Thymus (tissue), 11 donors: ENCODE measurements around the gene ARHGAP6. TPM values are rescaled to one million over a fixed set of nuclear protein-coding genes. Genes with fewer than 3 reads are reported as not detected.

Experiments
- DNase-seq, 9 donors: peaks; one replicate each; pipeline ENCODE4 v3.0.0-alpha.2; 2013; ENCODE audit warnings: low spot score in 9 of 9, low read depth in 6 of 9, missing footprints in 1 of 9
- H3K27ac ChIP-seq, 2 donors: one replicate each; pipeline ENCODE4 v1.5.1; 2013; ENCODE audit warnings: control low read depth in 1 of 2, low read depth in 1 of 2, low read length in 1 of 2, mild to moderate bottlenecking in 1 of 2, moderate library complexity in 1 of 2
- H3K27me3 ChIP-seq, 2 donors: one replicate each; pipeline ENCODE4 v1.5.1; 2013; ENCODE audit warnings: low read length in 1 of 2; ENCODE audit not compliant: control insufficient read depth in 2 of 2, insufficient read depth in 1 of 2
- H3K36me3 ChIP-seq, 2 donors: one replicate each; pipeline ENCODE4 v1.5.1; 2013; ENCODE audit warnings: low read length in 1 of 2, mild to moderate bottlenecking in 1 of 2, moderate library complexity in 1 of 2; ENCODE audit not compliant: control insufficient read depth in 2 of 2, insufficient read depth in 2 of 2
- H3K4me1 ChIP-seq, 2 donors: one replicate each; pipeline ENCODE4 v1.5.1; 2013; ENCODE audit warnings: low read length in 2 of 2; ENCODE audit not compliant: control insufficient read depth in 2 of 2, insufficient read depth in 2 of 2
- H3K4me3 ChIP-seq, 2 donors: one replicate each; pipeline ENCODE4 v1.5.1; 2013; ENCODE audit warnings: low read length in 2 of 2, control low read depth in 1 of 2, mild to moderate bottlenecking in 1 of 2
- H3K9me3 ChIP-seq, 2 donors: one replicate each; pipeline ENCODE4 v1.5.1; 2013; ENCODE audit warnings: low read length in 1 of 2, mild to moderate bottlenecking in 1 of 2; ENCODE audit not compliant: control insufficient read depth in 2 of 2, insufficient read depth in 1 of 2
- WGBS: extraction: QIAGEN DNeasy Blood & Tissue Kit; methylation state at CpG from one replicate; pipeline ENCODE4 v1.1.7; 2013; 5-methylcytosine and 5-hydroxymethylcytosine counted together
- polyA plus RNA-seq: library from polyadenylated mRNA; stranded (reverse); fragments of 200-250 nt; gene quantifications from one replicate; pipeline ENCODE4 v1.2.3, GENCODE V29; 2013
- total RNA-seq: library from RNA; stranded (reverse); fragments of 120-200 nt; gene quantifications from one replicate; pipeline ENCODE4 v1.2.4, GENCODE V29; 2013
- donor health status: healthy.

Gene ARHGAP6
- total and polyA plus RNA-seq, 2 donors = 0.71 to 2.3 TPM

- Histone ChIP-seq H3K36me3 (no peaks in the 10 kb centered on the region), H3K4me1 (no peaks in the 10 kb centered on the region), H3K9me3 (no peaks in the 10 kb centered on the region), H3K27ac (no peak overlapping the region), H3K4me3 (no peak overlapping the region), H3K27me3 (no peaks in the 10 kb centered on the region)
- WGBS = 82% methylated on average over 1 of the region's 1 CpG
- DNase-seq = no peak
Observed at GRCh38 chrX:11197671-11198070, 468.0 kb downstream of the ARHGAP6 start.

- Histone ChIP-seq H3K27ac (no peak overlapping the region), H3K4me3 (no peak overlapping the region), H3K27me3 (no peaks in the 10 kb centered on the region), H3K36me3 (no peaks in the 10 kb centered on the region), H3K4me1 (no peaks in the 10 kb centered on the region), H3K9me3 (no peaks in the 10 kb centered on the region)
- 90% methylated on average over 2 of the region's 2 CpGs for WGBS
- DNase-seq = no peak
Observed at GRCh38 chrX:11196476-11196875, 469.2 kb downstream of the ARHGAP6 start.

- H3K36me3 ChIP-seq = no peaks in the 10 kb centered on the region
- no peak overlapping the region for H3K27ac ChIP-seq
- 69% methylated on average over 5 of the region's 5 CpGs for WGBS
- no peaks in the 10 kb centered on the region for H3K9me3 ChIP-seq
- no peaks in the 10 kb centered on the region for H3K27me3 ChIP-seq
- H3K4me3 ChIP-seq = no peak overlapping the region
- DNase-seq = no peak
- H3K4me1 ChIP-seq = no peaks in the 10 kb centered on the region
Observed at GRCh38 chrX:11193035-11193469, 472.7 kb downstream of the ARHGAP6 start.

GRCh38 chrX:11190745-11191510, 474.8 kb downstream of the ARHGAP6 start:
- no peak overlapping the region for H3K4me3 ChIP-seq
- no peak overlapping the region for H3K27ac ChIP-seq
- WGBS = 92% methylated on average over 8 of the region's 8 CpGs
- DNase-seq = no peak
- no peaks in the 10 kb centered on the region for H3K27me3 ChIP-seq
- no peaks in the 10 kb centered on the region for H3K9me3 ChIP-seq
- no peaks in the 10 kb centered on the region for H3K36me3 ChIP-seq
- no peaks in the 10 kb centered on the region for H3K4me1 ChIP-seq

- Histone ChIP-seq H3K27ac (no peak overlapping the region), H3K9me3 (no peaks in the 10 kb centered on the region), H3K4me3 (no peak overlapping the region), H3K36me3 (no peaks in the 10 kb centered on the region), H3K4me1 (no peaks in the 10 kb centered on the region), H3K27me3 (no peaks in the 10 kb centered on the region)
- no peak for DNase-seq
- WGBS = 100% methylated on average over 1 of the region's 1 CpG
Observed at GRCh38 chrX:11189097-11189496, 476.6 kb downstream of the ARHGAP6 start.

- Histone ChIP-seq H3K27ac (no peak overlapping the region), H3K4me1 (no peaks in the 10 kb centered on the region), H3K9me3 (no peaks in the 10 kb centered on the region), H3K36me3 (no peaks in the 10 kb centered on the region), H3K27me3 (no peaks in the 10 kb centered on the region), H3K4me3 (no peak overlapping the region)
- 95% methylated on average over 7 of the region's 7 CpGs for WGBS
- no peak for DNase-seq
Observed at GRCh38 chrX:11188664-11189063, 477.1 kb downstream of the ARHGAP6 start.

- 96% methylated on average over 3 of the region's 3 CpGs for WGBS
- no peak overlapping the region for H3K4me3 ChIP-seq
- no peak for DNase-seq
- H3K27ac ChIP-seq = no peak overlapping the region
- H3K36me3 ChIP-seq = no peaks in the 10 kb centered on the region
- no peaks in the 10 kb centered on the region for H3K9me3 ChIP-seq
- H3K27me3 ChIP-seq = no peaks in the 10 kb centered on the region
- no peaks in the 10 kb centered on the region for H3K4me1 ChIP-seq
Observed at GRCh38 chrX:11187001-11187400, 478.7 kb downstream of the ARHGAP6 start.

GRCh38 chrX:11185861-11186260, 479.9 kb downstream of the ARHGAP6 start:
- no peaks in the 10 kb centered on the region for H3K9me3 ChIP-seq
- no peaks in the 10 kb centered on the region for H3K4me1 ChIP-seq
- no peaks in the 10 kb centered on the region for H3K27me3 ChIP-seq
- H3K36me3 ChIP-seq = no peaks in the 10 kb centered on the region
- H3K27ac ChIP-seq = no peak overlapping the region
- no peak overlapping the region for H3K4me3 ChIP-seq
- no peak for DNase-seq

GRCh38 chrX:11180571-11180970, 485.1 kb downstream of the ARHGAP6 start:
- no peaks in the 10 kb centered on the region for H3K27me3 ChIP-seq
- 92% methylated on average over 5 of the region's 5 CpGs for WGBS
- no peak for DNase-seq
- H3K27ac ChIP-seq = no peak overlapping the region
- H3K4me1 ChIP-seq = no peaks in the 10 kb centered on the region
- H3K9me3 ChIP-seq = no peaks in the 10 kb centered on the region
- no peak overlapping the region for H3K4me3 ChIP-seq
- H3K36me3 ChIP-seq = no peaks in the 10 kb centered on the region
